MM.1S (cell line): ENCODE measurements around the gene FBXW4.

ENCODE experiments used
- EZH2 ChIP-seq: fragments of 300-600 bp; sonication (generic); optimal IDR thresholded peaks from 2 replicates; pipeline ENCODE3; 2017; ENCODE audit warnings: low read depth, mild to moderate bottlenecking, antibody characterized with exemption, low read length, mixed read lengths
- EZH2phosphoT487 ChIP-seq: fragments of 300-600 bp; sonication (generic); IDR thresholded peaks from 2 replicates; pipeline ENCODE4 v1.6.1; 2018; ENCODE audit warnings: antibody characterized with exemption, low read length
- TF ChIP-seq, protein P1 (sequence below): fragments of 300-600 bp; sonication (generic); IDR thresholded peaks from 2 replicates; pipeline ENCODE4 v1.5.1; 2016; ENCODE audit warnings: antibody characterized with exemption, low read length, mixed read lengths

DNA sequence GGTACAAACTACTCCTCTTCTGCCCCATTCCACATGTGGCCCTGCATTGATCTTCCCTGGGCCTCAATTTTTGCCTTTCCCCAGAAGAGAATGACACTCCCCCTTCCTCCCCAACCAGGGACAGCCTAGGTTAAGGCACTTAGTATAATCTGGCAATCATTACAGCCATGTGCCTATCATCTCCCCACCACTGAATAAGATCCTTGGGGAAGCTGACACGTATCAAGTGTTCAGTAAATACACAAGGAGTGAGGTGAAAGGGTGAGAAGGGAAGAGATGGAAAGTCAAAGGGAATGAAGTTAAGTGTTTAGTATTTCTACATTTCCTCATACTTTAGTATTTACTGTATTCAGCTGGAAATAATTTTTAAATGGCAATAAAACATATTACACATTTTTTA, 31.9 kb downstream of the FBXW4 start:
- TF ChIP-seq, protein P1, sequence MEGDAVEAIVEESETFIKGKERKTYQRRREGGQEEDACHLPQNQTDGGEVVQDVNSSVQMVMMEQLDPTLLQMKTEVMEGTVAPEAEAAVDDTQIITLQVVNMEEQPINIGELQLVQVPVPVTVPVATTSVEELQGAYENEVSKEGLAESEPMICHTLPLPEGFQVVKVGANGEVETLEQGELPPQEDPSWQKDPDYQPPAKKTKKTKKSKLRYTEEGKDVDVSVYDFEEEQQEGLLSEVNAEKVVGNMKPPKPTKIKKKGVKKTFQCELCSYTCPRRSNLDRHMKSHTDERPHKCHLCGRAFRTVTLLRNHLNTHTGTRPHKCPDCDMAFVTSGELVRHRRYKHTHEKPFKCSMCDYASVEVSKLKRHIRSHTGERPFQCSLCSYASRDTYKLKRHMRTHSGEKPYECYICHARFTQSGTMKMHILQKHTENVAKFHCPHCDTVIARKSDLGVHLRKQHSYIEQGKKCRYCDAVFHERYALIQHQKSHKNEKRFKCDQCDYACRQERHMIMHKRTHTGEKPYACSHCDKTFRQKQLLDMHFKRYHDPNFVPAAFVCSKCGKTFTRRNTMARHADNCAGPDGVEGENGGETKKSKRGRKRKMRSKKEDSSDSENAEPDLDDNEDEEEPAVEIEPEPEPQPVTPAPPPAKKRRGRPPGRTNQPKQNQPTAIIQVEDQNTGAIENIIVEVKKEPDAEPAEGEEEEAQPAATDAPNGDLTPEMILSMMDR = no peak
- no peak for TF ChIP-seq EZH2
- TF ChIP-seq EZH2phosphoT487 = no peak
